GM19438 (cell line): ENCODE data around the gene RASL11B.

Experiments
- ATAC-seq: cut with Tn5 transposase; IDR thresholded peaks from one replicate; pipeline ENCODE4 v1.9.1; 2021; ENCODE audit warnings: low read depth; ENCODE audit not compliant: unreplicated experiment

RASL11B gene

GRCh38 chr4:52842792-52843191 is 19.3 kb upstream of the RASL11B start:
- ATAC-seq: no peak

GRCh38 chr4:52843351-52843750 is 18.8 kb upstream of the RASL11B start:
- no peak for ATAC-seq

DNA sequence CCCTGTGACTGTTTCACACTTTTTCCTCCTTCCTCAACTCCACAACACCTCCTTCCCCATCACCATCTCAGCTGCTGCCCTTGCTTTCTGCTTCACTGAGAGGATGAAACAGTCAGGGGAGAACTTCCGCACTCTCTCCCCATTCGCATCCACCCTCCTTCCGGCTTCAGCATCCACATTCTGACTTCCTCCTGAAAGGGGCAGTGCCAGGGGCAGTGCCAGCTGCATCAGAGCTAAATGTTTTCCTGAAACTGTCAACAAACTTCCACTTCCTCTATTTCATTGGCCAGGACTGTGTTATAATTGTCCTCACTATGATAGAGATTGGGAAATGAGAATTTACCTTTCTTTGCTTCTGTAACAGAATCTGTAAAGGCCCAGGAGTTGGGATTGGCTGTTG is 18.2 kb upstream of the RASL11B start:
- ATAC-seq: no peak

DNA sequence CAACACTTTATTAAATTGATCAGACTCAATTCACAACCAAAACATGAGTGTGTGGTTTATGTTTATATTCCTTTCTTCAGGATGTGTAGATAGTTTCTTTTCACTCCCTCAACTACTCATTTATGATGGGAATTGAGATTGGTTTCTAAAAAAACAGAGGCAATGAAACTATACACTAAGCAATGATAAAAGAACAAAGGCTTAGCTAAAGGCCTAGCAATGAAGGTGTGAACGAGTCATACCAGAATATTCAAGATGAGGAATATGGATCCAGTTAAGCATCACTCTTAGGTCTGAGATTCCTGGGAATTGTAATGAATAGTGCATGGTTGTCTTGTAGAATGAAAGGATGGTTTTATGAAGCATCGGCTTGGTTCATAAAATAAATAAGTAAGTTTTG is 17.5 kb upstream of the RASL11B start:
- ATAC-seq: no peak

DNA sequence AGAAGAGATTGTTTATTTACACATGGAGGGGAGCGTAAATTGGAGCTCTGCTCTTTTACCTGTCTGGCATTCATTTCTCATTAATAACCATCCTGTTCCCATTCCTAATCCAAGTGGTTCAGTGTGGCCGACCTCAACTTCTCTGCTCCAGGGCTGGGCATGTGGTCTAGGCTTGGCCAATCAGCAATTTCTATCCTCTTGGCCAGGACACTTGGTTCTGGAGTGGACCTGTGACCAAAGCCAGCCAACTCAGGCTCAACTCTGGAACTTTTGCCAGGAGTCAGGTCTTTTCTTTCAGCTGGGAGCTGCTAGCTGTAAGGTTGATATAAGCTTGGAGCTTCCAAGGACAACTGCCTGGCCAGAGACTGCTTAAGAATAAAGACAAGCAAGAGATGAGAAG is 15.6 kb upstream of the RASL11B start:
- no peak for ATAC-seq

- no peak for ATAC-seq
Measured at GRCh38 chr4:52848254-52848653, 13.9 kb upstream of the RASL11B start.

DNA sequence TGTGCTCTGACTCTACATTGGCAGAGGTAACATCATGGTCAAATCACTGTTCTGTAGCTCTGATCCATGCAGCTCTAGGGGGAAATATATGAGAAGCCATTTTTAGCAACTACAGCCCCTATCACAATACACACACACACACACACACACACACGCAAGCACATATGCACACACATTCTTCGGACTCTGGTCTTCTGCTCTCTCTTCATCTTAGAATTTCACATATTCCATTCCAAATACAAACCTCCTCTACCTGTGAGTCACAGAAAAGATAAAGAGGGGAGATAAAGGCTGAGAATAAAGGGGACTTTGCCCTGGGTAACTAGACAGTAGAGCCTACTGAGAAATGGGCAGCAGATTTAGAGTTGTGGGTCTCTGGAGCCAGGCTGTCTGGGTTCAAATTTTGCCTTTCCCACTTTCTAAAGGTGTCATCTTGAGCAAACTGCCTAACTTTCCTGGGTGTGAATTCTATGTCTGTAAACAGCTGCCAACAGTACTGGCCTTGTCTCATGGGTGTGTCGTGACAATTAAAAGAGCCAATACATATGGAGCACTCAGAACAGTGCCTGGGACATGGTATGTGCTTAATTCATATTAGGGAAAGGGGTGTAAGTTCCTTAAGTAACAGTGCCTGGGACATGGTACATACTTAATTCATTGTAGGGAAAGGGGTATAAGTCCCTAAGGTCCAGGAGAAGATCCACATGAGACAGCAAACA is 11.6 kb upstream of the RASL11B start:
- ATAC-seq: no peak

GRCh38 chr4:52852041-52852440 is 10.1 kb upstream of the RASL11B start:
- no peak for ATAC-seq

GRCh38 chr4:52852711-52853110 is 9.4 kb upstream of the RASL11B start:
- ATAC-seq: no peak

GRCh38 chr4:52853351-52853750 is 8.8 kb upstream of the RASL11B start:
- ATAC-seq: no peak

DNA sequence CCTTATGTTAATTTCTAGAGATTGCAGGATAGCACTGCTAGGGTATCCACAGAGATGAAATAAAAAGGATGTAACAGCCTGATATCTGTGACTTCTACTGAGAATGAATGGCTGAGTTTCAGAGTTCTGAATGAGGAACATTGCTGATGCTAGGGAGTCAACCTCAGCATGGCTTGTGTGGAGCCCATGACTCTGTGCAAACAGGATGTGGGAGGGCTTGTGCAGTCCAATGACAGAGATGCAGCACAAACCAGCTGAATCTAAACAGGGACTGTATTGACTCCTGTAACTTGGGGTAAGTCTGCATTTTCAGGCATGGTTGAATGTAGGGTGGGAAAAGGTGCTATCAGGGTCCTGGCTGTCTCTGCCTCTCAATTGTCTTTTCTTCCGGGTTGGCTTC is 5.3 kb upstream of the RASL11B start:
- no peak for ATAC-seq

DNA sequence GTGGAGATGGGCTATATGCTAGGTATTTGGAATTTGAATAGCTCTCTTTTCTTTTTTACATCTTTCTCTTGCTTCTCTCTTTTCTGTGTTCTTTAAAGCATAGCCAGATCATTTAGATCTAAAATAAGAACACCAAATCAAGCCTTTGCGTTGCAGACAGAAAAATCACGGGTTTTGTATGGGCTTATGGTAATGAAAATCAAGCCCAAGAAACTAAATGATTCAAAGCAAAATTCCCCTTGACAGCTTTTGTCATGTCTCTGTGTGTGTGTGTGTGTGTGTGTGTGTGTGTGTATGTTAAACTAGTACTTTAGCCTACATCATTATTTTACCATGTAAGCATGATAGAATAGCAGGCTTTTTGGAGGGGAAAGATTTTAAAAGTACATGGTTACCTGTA is 1.8 kb upstream of the RASL11B start:
- no peak for ATAC-seq

- ATAC-seq: no peak
Measured at GRCh38 chr4:52861171-52861823, 820 bp upstream of the RASL11B start.

DNA sequence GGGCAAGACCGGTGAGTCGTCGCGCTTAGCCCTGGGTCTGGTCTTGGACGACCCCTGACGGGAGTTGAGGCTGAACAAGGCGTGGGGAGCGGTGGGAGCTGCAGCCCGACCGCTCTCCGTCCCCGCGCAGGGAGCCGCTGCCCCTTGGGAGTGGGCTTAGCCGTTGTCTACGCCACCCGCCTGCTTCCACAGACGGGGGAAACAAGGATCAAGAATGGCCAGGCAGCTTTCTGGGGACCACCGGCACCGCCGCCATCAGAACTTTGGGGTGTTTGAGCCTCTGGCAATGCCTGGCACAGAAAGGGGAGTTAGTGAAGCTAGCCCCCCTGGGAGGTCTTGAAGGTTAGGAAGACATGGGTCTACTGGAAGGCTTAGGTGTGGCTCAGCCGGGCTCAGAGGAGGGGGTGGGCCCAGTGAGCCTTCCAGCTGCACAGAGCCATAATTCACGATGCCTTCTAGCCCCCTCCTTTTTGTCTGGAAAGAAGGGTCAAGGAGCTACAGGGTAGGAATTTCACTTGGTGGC is 583 bp downstream of the RASL11B start:
- no peak for ATAC-seq

- no peak for ATAC-seq
Measured at GRCh38 chr4:52863324-52863723, 1.2 kb downstream of the RASL11B start.

- ATAC-seq: no peak
Measured at GRCh38 chr4:52864793-52865192, 2.7 kb downstream of the RASL11B start.

- ATAC-seq: no peak
Measured at GRCh38 chr4:52865300-52865699, 3.2 kb downstream of the RASL11B start.

DNA sequence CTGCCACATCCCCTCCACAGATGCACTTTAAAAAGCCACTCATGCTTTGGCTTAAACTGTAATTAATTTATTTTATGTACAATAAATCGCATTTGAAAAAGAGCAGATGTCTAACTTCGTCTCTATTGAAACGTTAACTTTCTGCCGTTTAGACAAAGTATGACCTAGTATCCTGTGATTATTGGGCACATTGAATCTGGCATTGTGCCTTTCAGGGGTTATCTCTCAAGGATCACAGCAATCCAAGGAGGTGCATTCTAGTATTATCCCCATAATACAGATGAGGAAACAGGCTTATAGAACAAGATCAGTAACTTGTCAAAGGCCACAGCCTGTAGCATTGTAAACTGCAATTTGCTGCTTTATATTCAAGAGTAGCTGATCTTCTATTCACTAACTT is 4.6 kb downstream of the RASL11B start:
- ATAC-seq: no peak

DNA sequence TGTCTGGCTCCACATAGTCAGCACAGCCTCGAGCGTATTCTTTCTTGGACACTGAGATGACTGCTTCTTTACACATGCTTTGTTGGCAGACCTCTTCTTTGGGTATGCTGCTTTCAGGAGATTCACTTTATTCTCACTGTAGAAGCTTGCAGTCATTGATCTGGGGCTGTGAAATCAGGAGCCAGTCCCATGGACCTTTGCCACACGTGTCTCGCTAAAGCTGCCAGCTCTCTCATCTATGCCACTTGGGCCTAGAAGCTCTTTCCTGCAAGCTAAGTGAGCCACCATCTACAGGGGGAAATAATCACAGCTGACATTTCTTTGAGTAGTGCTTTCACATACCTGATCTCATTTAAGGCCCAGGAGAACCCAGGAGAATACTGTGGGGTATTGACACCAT is 5.0 kb downstream of the RASL11B start:
- no peak for ATAC-seq

- no peak for ATAC-seq
Measured at GRCh38 chr4:52868133-52868532, 6.0 kb downstream of the RASL11B start.

DNA sequence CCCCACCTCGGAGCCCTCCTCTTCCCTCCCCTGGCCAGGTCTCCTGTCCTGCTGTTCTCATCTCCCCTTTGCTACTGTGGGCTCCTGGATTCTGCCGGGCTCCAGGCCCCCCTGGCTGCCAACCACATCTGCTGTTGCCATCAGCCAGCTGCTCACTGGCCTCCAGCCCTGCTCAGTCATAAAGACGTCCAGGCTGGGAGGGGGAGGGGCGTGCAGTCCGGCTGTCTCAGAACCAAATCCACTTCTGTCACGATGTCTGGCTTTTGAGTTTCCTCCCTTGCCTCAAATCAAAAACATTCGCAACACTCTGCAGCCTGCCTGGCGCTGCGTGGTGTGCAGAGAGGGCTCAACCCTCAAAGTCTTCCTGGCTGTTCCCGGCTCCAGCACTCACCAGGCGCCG is 7.1 kb downstream of the RASL11B start:
- ATAC-seq: no peak

- no peak for ATAC-seq
Measured at GRCh38 chr4:52869656-52870055, 7.5 kb downstream of the RASL11B start.
